ENCODE data around the gene GALK1. TPM values are rescaled to one million over a fixed set of nuclear protein-coding genes. Genes with fewer than 3 reads are reported as not detected.

GALK1 gene
- total and polyA plus RNA-seq, 2 of the 13 experiments (the other 11 are each of a cell fraction or from before 2014, with no cell fraction given), result 59.9 to 93.6 TPM

DNA sequence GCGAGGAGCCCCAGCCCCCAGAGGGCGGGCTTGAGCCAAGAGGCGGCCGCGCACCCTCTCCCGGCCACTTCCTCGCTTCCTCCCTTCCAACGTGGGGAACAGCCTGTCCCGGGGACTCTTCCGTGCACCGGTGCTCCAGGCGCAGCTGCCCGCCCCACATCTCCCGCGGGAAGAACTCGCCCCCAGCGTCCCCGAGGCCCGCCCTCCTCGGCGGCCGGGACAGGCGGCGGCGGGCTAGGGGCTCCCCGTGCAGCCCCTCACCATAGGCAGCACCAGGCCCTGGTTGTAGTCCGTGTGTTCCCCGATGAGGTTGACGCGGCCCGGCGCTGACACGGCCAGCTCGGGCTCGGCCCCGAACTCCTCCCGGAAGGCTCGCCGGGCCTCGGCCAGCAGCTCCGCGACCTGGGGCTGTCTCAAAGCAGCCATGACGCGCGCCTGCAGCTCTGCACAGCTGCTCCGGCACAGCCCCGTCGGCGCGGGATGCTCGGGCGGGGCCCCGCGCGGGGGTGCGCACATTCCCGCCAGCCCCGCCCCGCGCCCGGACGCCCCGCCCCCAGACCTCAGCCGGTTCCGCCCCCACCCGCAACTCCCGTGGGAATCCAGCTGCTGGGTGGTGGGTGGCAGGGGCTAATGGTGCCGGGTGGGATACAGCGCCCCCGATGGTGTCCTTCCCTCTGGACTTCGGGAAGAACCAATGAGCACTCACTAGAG, at the start of gene GALK1 (continued):
- TF ChIP-seq, protein P1, sequence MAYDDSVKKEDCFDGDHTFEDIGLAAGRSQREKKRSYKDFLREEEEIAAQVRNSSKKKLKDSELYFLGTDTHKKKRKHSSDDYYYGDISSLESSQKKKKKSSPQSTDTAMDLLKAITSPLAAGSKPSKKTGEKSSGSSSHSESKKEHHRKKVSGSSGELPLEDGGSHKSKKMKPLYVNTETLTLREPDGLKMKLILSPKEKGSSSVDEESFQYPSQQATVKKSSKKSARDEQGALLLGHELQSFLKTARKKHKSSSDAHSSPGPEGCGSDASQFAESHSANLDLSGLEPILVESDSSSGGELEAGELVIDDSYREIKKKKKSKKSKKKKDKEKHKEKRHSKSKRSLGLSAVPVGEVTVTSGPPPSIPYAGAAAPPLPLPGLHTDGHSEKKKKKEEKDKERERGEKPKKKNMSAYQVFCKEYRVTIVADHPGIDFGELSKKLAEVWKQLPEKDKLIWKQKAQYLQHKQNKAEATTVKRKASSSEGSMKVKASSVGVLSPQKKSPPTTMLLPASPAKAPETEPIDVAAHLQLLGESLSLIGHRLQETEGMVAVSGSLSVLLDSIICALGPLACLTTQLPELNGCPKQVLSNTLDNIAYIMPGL (CRISPR knock-in tag; IDR thresholded peaks at IDR 0.05; ENCODE audit: borderline replicate concordance in 1 of 2, low read depth in 1 of 2), result peak; percentile 78 to 97

DNA sequence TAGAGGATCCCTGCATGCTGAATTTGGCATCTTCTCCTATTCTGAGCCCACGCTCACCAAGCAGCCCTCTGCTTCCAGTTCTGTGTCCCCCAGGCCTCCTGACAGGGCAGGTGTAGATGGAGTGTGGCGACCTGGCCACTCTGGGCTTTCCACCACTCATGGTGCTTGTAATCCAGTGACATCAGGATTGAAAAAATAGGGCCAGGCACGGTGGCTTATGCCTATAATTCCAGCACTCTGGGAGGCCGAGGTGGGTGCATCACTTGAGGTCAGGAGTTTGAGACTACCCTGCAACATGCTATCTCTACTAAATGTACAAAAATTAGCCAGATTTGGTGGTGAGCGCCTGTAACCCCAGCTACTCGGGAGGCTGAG, 49.0 kb upstream of the GALK1 start:
- Histone ChIP-seq H3K36me3 (replicated peaks in 1 of 2; ENCODE audit: control insufficient read depth in 1 of 2, insufficient read depth in 2 of 2, low read length in 2 of 2) (peaks cover 62 to 89% of the 10 kb centered on the region in 2 experiments), H3K4me3 (replicated peaks in 1 of 3; ENCODE audit: insufficient read depth in 1 of 3, low read depth in 2 of 3, low read length in 3 of 3) (no peak overlapping the region), H3K9me3 (ENCODE audit: low read length) (no peaks in the 10 kb centered on the region), H3K4me2 (ENCODE audit: low read depth, low read length) (no peak overlapping the region), H3K27ac (ENCODE audit: extremely low read length, insufficient read depth, low read length) (no peak overlapping the region), H3K4me1 (ENCODE audit: insufficient read depth, low read length) (no peaks in the 10 kb centered on the region), H4K20me1 (ENCODE audit: insufficient read depth, low read length) (no peaks in the 10 kb centered on the region), H2AFZ (ENCODE audit: low read length) (no peak overlapping the region), H3K27me3 (ENCODE audit: control insufficient read depth in 1 of 2, insufficient read depth in 2 of 2, low read length in 2 of 2) (no peaks in the 10 kb centered on the region), H3K9ac (ENCODE audit: insufficient read depth, low read depth, low read length) (no peak overlapping the region), H3K79me2 (ENCODE audit: insufficient read depth, low read length) (no peaks in the 10 kb centered on the region)
- 97% methylated on average over 6 of the region's 6 CpGs for WGBS (ENCODE audit: low lambda C conversion rate)
- in situ Hi-C loops (cut with HindIII; ENCODE audit: extremely low pct_ligation_motif_present, low pct_unique_long_range_greater_than_20kb) (no loop called here), intact Hi-C loops (cut with micrococcal nuclease; ENCODE audit: unreplicated experiment) (no loop called here)
- DNase-seq (ENCODE audit: low spot score) (no peak), ATAC-seq (no peak), FAIRE-seq (no peak)
- BruUV-seq (replicated peaks), result no TSS peak
- no peak for TF ChIP-seq ZNF121 (CRISPR knock-in tag; IDR thresholded peaks at IDR 0.05)
- TF ChIP-seq STAG1 (CRISPR knock-in tag; IDR thresholded peaks at IDR 0.05), result no peak
- TF ChIP-seq XBP1 (CRISPR knock-in tag; IDR thresholded peaks at IDR 0.05), result no peak
- POLR2A ChIA-PET, result interaction anchor here (0.7 kb wide), 1 partner anchor 12 kb away, joined by 3 read pairs; no protein-coding TSS in a partner anchor
- CTCF ChIA-PET (ENCODE audit: low intra/inter-chr PET ratio, low total read pairs), result no interaction called here

Data from HepG2 (cell line).